ENCODE results near the gene RAD51B. TPM values are rescaled to one million over a fixed set of nuclear protein-coding genes. Genes with fewer than 3 reads are reported as not detected.

RAD51B gene
- polyA plus RNA-seq, 3 donors, result 3.6 to 11.6 (median 9.4) TPM

- no peaks in the 10 kb centered on the region for H3K27me3 ChIP-seq (ENCODE audit: control insufficient read depth in 2 of 2, insufficient read depth in 2 of 2, low read length in 2 of 2)
- H4K20me1 ChIP-seq (ENCODE audit: insufficient read depth, low read length), result no peaks in the 10 kb centered on the region
- H3K27ac Mint-ChIP-seq, result no peak overlapping the region
- no peak overlapping the region for H3K27ac ChIP-seq (ENCODE audit: low read depth in 1 of 2, low read length in 2 of 2)
- H3K79me2 ChIP-seq (ENCODE audit: insufficient read depth, low read length), result no peaks in the 10 kb centered on the region
- peaks cover 17% of the 10 kb centered on the region for H3K4me1 Mint-ChIP-seq
- H3K36me3 Mint-ChIP-seq, result peaks cover 0 to 8% of the 10 kb centered on the region in 2 donors
- TF ChIP-seq CTCF (IDR thresholded peaks at IDR 0.05), result no peak
- H2AFZ ChIP-seq (ENCODE audit: insufficient read depth, low read depth, low read length, poor library complexity, severe bottlenecking), result no peak overlapping the region
- no peak overlapping the region for H3K4me3 Mint-ChIP-seq
- H3K36me3 ChIP-seq (replicated peaks in 1 of 2; ENCODE audit: control insufficient read depth in 1 of 2, insufficient read depth in 2 of 2, low read length in 2 of 2), result no peaks in the 10 kb centered on the region
- no peaks in the 10 kb centered on the region for H3K9me3 ChIP-seq (replicated peaks in 1 of 2; ENCODE audit: control insufficient read depth in 1 of 2, insufficient read depth in 1 of 2, low read length in 2 of 2)
- intact Hi-C loops (cut with micrococcal nuclease), result loop anchor here in 1 of 2 donors (5.0 kb wide), 1 partner anchor 33 kb away; no protein-coding TSS in a partner anchor
- no peak overlapping the region for H3K4me3 ChIP-seq (replicated peaks in 1 of 3; ENCODE audit: low read depth in 2 of 3, low read length in 3 of 3)
- H3K27me3 Mint-ChIP-seq (ENCODE audit: low read depth in 3 of 3), result peaks cover 0 to 6% (median 6%) of the 10 kb centered on the region in 3 donors
- H3K4me2 ChIP-seq (replicated peaks; ENCODE audit: extremely low read depth, low read length, poor library complexity, severe bottlenecking), result no peak overlapping the region
- peaks cover 10 to 11% of the 10 kb centered on the region in 2 donors for H3K4me1 ChIP-seq (ENCODE audit: control insufficient read depth in 1 of 2, insufficient read depth in 2 of 2, low read length in 2 of 2)
- peaks cover 0 to 3% (median 0%) of the 10 kb centered on the region in 7 donors for H3K9me3 Mint-ChIP-seq
- WGBS (ENCODE audit: insufficient coverage), result 100% methylated on average over 3 of the region's 4 CpGs
- DNase-seq, result no peak
- H3K9ac ChIP-seq (ENCODE audit: insufficient read depth, low read length, poor library complexity, severe bottlenecking), result no peak overlapping the region
Observed at GRCh38 chr14:68584786-68585185, 765.2 kb downstream of the RAD51B start.

GRCh38 chr14:68585690-68586089 lies 766.1 kb downstream of the RAD51B start:
- Mint-ChIP-seq H3K27me3 (ENCODE audit: low read depth in 3 of 3) (peaks cover 0 to 6% (median 6%) of the 10 kb centered on the region in 3 donors), H3K36me3 (peaks cover 0 to 9% of the 10 kb centered on the region in 2 donors), H3K4me3 (no peak overlapping the region), H3K27ac (no peak overlapping the region), H3K4me1 (peaks cover 10% of the 10 kb centered on the region), H3K9me3 (peaks cover 0 to 3% (median 0%) of the 10 kb centered on the region in 7 donors)
- no peaks in the 10 kb centered on the region for H3K36me3 ChIP-seq (replicated peaks in 1 of 2; ENCODE audit: control insufficient read depth in 1 of 2, insufficient read depth in 2 of 2, low read length in 2 of 2)
- WGBS (ENCODE audit: insufficient coverage), result 98% methylated on average over 10 of the region's 16 CpGs
- no peaks in the 10 kb centered on the region for H3K9me3 ChIP-seq (replicated peaks in 1 of 2; ENCODE audit: control insufficient read depth in 1 of 2, insufficient read depth in 1 of 2, low read length in 2 of 2)
- no peak overlapping the region for H3K27ac ChIP-seq (ENCODE audit: low read depth in 1 of 2, low read length in 2 of 2)
- H4K20me1 ChIP-seq (ENCODE audit: insufficient read depth, low read length), result no peaks in the 10 kb centered on the region
- H3K4me2 ChIP-seq (replicated peaks; ENCODE audit: extremely low read depth, low read length, poor library complexity, severe bottlenecking), result no peak overlapping the region
- no peak overlapping the region for H2AFZ ChIP-seq (ENCODE audit: insufficient read depth, low read depth, low read length, poor library complexity, severe bottlenecking)
- H3K27me3 ChIP-seq (ENCODE audit: control insufficient read depth in 2 of 2, insufficient read depth in 2 of 2, low read length in 2 of 2), result no peaks in the 10 kb centered on the region
- no peaks in the 10 kb centered on the region for H3K79me2 ChIP-seq (ENCODE audit: insufficient read depth, low read length)
- H3K9ac ChIP-seq (ENCODE audit: insufficient read depth, low read length, poor library complexity, severe bottlenecking), result no peak overlapping the region
- DNase-seq, result no peak
- no peak overlapping the region for H3K4me3 ChIP-seq (replicated peaks in 1 of 3; ENCODE audit: low read depth in 2 of 3, low read length in 3 of 3)
- no peak for TF ChIP-seq CTCF (IDR thresholded peaks at IDR 0.05)
- intact Hi-C loops (cut with micrococcal nuclease), result no loop called here
- peaks cover under 1 to 2% of the 10 kb centered on the region in 2 donors for H3K4me1 ChIP-seq (ENCODE audit: control insufficient read depth in 1 of 2, insufficient read depth in 2 of 2, low read length in 2 of 2)
